Lower leg skin (tissue), 4 donors: ENCODE results near the gene SLC25A33. TPM values are rescaled to one million over a fixed set of nuclear protein-coding genes. Genes with fewer than 3 reads are reported as not detected.
"Not testable (repeated sequence)": the region's sequence is repeated elsewhere in the genome, so short reads cannot be mapped to it uniquely, and the experiment has no call there.

Source experiments
- DNase-seq, 2 donors: peaks; one replicate each; pipeline ENCODE4 v3.0.0-alpha.2; 2019; ENCODE audit warnings: low spot score in 2 of 2
- H3K4me3 ChIP-seq: fragments of 200-600 bp; sonication (generic); 2 replicates; pipeline ENCODE4 v1.5.1; 2017; ENCODE audit warnings: mild to moderate bottlenecking, low read depth; ENCODE audit not compliant: poor library complexity, severe bottlenecking
- POLR2A ChIP-seq, 2 donors: fragments of 450-650 bp; IDR thresholded peaks; one replicate each; pipeline ENCODE4 v1.6.1; 2016 to 2017; ENCODE audit warnings: antibody characterized with exemption in 2 of 2, mild to moderate bottlenecking in 1 of 2, moderate library complexity in 1 of 2
- WGBS, 2 donors: methylation state at CpG; one replicate each; pipeline ENCODE4 v1.1.5; 2018; 5-methylcytosine and 5-hydroxymethylcytosine counted together
- intact Hi-C: fragments of 100-400 bp; cut with DNase I; formaldehyde crosslinking; loops from one replicate; pipeline ENCODE4 v1.15.0; 2023; ENCODE audit warnings: low total_unique reads
- total RNA-seq, 4 donors: library from RNA; depleted of rRNA; stranded (reverse); fragments of >200 nt; gene quantifications; one replicate each; pipeline ENCODE4 v1.1.0, GENCODE V29; 2016
- TF ChIP-seq, protein P1 (sequence below), 3 donors: fragments of 450-650 bp; IDR thresholded peaks; one replicate each; pipeline ENCODE4 v1.5.1; 2016; ENCODE audit warnings: antibody characterized with exemption in 3 of 3, mild to moderate bottlenecking in 3 of 3, moderate library complexity in 2 of 3

The SLC25A33 gene
- total RNA-seq, 4 donors from 2014 or later, result 2.2 to 6.9 (median 4.8) TPM

DNA sequence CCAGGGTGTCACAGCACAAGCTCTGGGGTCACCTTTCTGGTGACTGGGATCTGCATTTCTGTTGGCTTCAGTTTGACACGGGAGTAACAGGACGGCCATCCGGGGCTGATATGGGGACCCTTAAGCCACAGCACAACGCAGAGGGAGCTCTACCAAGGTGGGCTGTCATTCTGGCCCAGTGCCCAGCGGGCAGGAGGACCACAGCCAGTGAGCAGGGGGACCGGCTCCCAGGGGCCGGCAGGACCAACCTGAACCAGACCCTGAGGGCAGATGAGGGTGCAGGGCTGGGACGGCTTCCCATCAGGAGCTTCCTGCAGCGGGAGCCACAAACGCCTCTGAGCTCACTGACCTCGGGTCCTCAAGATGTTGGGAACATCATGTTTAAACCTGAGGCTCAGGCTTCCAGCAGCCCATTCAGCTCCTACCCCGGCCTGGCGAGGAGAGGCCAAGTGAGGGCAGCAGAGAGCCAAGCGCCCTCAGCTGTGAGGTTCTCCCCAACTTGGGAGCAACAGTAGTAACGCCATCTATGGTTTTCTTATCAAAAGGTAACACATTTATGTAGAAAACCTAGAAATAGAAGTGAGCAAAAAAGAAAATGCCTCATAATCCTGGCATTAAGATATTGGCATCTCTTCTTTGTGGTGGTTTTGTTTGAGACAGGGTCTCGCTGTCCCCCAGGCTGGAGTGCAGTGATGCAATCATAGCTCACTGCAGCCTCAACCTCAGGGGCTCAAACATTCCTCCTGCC, 76.2 kb downstream of the SLC25A33 start:
- H3K4me3 ChIP-seq, result no peak overlapping the region
- no peak for DNase-seq
- no peak for TF ChIP-seq POLR2A (IDR thresholded peaks at IDR 0.05)
- TF ChIP-seq, protein P1, sequence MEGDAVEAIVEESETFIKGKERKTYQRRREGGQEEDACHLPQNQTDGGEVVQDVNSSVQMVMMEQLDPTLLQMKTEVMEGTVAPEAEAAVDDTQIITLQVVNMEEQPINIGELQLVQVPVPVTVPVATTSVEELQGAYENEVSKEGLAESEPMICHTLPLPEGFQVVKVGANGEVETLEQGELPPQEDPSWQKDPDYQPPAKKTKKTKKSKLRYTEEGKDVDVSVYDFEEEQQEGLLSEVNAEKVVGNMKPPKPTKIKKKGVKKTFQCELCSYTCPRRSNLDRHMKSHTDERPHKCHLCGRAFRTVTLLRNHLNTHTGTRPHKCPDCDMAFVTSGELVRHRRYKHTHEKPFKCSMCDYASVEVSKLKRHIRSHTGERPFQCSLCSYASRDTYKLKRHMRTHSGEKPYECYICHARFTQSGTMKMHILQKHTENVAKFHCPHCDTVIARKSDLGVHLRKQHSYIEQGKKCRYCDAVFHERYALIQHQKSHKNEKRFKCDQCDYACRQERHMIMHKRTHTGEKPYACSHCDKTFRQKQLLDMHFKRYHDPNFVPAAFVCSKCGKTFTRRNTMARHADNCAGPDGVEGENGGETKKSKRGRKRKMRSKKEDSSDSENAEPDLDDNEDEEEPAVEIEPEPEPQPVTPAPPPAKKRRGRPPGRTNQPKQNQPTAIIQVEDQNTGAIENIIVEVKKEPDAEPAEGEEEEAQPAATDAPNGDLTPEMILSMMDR (IDR thresholded peaks at IDR 0.05), result no peak
- 41 to 46% methylated on average over 15 of the region's 16 CpGs for WGBS, 2 donors
- intact Hi-C loops, result no loop called here

GRCh38 chr1:9618909-9619679, 79.8 kb downstream of the SLC25A33 start:
- DNase-seq, result no peak
- TF ChIP-seq POLR2A (IDR thresholded peaks at IDR 0.05), result no peak
- TF ChIP-seq, protein P1 (IDR thresholded peaks at IDR 0.05), result no peak
- no peak overlapping the region for H3K4me3 ChIP-seq
- intact Hi-C loops, result no loop called here
- 72 to 79% methylated on average over 18 of the region's 18 CpGs for WGBS, 2 donors

DNA sequence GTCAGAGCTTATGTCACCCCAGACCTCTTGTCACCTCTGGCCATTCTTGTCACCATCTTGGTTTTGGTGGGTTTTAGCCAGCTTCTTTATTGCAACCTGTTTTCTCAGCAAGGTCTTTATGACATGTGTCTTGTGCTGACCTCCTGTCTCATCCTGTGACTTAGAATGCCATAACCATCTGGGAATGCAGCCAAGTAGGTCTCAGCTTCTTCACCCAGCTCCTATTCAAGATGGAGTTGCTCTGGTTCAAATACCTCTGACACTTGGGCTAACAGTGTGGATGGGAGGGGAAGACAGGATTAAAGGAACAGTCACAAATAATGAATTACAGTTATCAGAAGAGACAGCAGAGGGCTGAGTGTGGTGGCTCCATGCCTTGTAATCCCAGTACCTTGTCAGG, 81.8 kb downstream of the SLC25A33 start:
- no peak for DNase-seq
- TF ChIP-seq POLR2A (IDR thresholded peaks at IDR 0.05), result no peak
- TF ChIP-seq, protein P1 (IDR thresholded peaks at IDR 0.05), result no peak
- intact Hi-C loops, result loop anchor here (10.0 kb wide), 1 partner anchor 244 kb away; no protein-coding TSS in a partner anchor
- no peak overlapping the region for H3K4me3 ChIP-seq

DNA sequence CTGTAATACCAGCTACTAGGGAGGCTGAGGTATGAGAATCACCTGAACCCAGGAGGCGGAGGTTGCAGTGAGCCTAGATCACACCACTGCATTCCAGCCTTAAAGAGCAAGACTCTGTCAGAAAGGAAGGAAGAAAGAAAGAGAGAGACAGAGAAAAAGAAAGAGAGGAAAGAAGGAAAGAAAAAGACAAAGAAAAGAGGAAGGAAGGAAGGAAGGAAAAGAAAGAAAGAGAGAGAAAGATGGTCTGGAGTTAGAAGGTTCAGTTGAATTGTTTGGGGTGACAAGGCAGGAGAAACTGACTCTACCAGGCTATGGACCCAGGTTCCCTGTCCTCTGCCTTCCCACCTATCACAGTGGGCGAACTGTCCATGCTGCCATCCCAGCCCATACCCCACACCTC, 84.8 kb downstream of the SLC25A33 start:
- H3K4me3 ChIP-seq, result no peak overlapping the region
- WGBS, 2 donors, result 94 to 98% methylated on average over 2 of the region's 2 CpGs
- intact Hi-C loops, result loop anchor here (10.0 kb wide), 1 partner anchor 241 kb away; no protein-coding TSS in a partner anchor
- DNase-seq, result no peak
- no peak for TF ChIP-seq POLR2A (IDR thresholded peaks at IDR 0.05)
- TF ChIP-seq, protein P1 (IDR thresholded peaks at IDR 0.05), result no peak

DNA sequence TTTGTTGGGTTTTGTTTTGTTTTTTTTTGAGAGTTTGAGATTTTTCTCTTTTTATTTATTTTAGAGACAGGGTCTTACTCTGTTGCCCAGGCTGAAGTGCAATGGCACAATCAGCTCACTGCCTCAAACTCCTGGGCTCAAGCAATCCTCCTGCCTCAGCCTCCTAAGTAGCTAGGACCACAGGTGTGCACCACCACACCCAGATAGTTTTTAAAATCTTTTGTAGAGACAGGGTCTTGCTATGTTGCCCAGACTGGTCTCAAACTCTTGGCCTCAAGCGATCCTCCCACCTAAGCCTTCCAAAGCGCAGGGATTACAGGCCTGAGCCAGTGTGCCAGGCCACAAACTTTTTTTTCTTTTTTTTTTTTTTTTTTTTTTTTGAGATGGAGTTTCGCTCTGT, 85.8 kb downstream of the SLC25A33 start:
- DNase-seq, H3K4me3 ChIP-seq: not testable (repeated sequence)
- intact Hi-C loops, result loop anchor here (10.0 kb wide), 1 partner anchor 240 kb away; no protein-coding TSS in a partner anchor
- 97 to 100% methylated on average over 3 of the region's 3 CpGs for WGBS, 2 donors

GRCh38 chr1:9626201-9626608, 86.9 kb downstream of the SLC25A33 start:
- WGBS, 2 donors, result 63 to 64% methylated on average over 9 of the region's 9 CpGs
- DNase-seq, result no peak
- no peak overlapping the region for H3K4me3 ChIP-seq
- TF ChIP-seq, protein P1 (IDR thresholded peaks at IDR 0.05), result no peak
- no peak for TF ChIP-seq POLR2A (IDR thresholded peaks at IDR 0.05)
- intact Hi-C loops, result loop anchor here (10.0 kb wide), 1 partner anchor 239 kb away; no protein-coding TSS in a partner anchor
